Stimulated activated CD4-positive, alpha-beta T cell treated with anti-CD3 and anti-CD28 coated beads, Interleukin-4, amount 100 ng/mL, for 48 hours (primary cell): Measurements from ENCODE around the gene KIAA1671.

Experiments used
- DNase-seq, 2 donors: peaks; one replicate each; pipeline ENCODE4 v3.0.0-alpha.2; 2020; ENCODE audit warnings: low read depth in 2 of 2

KIAA1671 gene

GRCh38 chr22:25114369-25115362, 162.2 kb downstream of the KIAA1671 start:
- no peak for DNase-seq

- no peak for DNase-seq
Observed at GRCh38 chr22:25119609-25120008, 167.1 kb downstream of the KIAA1671 start.

- DNase-seq, result no peak
Observed at GRCh38 chr22:25120093-25120561, 167.6 kb downstream of the KIAA1671 start.

GRCh38 chr22:25120761-25121212, 168.3 kb downstream of the KIAA1671 start:
- no peak for DNase-seq

- no peak for DNase-seq
Observed at GRCh38 chr22:25122136-25122764, 169.7 kb downstream of the KIAA1671 start.

GRCh38 chr22:25123677-25124076, 171.2 kb downstream of the KIAA1671 start:
- no peak for DNase-seq

GRCh38 chr22:25125693-25126357, 173.3 kb downstream of the KIAA1671 start:
- DNase-seq, result no peak

- no peak for DNase-seq
Observed at GRCh38 chr22:25126510-25126909, 174.0 kb downstream of the KIAA1671 start.

- DNase-seq, result no peak
Observed at GRCh38 chr22:25127318-25127717, 174.8 kb downstream of the KIAA1671 start.

GRCh38 chr22:25130462-25130861, 177.9 kb downstream of the KIAA1671 start:
- DNase-seq, result no peak

GRCh38 chr22:25131198-25131887, 178.8 kb downstream of the KIAA1671 start:
- no peak for DNase-seq

GRCh38 chr22:25134028-25134427, 181.5 kb downstream of the KIAA1671 start:
- DNase-seq, result no peak

- DNase-seq, result no peak
Observed at GRCh38 chr22:25134451-25134850, 181.9 kb downstream of the KIAA1671 start.

GRCh38 chr22:25136953-25137576, 184.5 kb downstream of the KIAA1671 start:
- DNase-seq, result no peak

GRCh38 chr22:25137577-25138525, 185.3 kb downstream of the KIAA1671 start:
- no peak for DNase-seq

- DNase-seq, result no peak
Observed at GRCh38 chr22:25139062-25139461, 186.5 kb downstream of the KIAA1671 start.

- DNase-seq, result no peak
Observed at GRCh38 chr22:25142102-25142501, 189.6 kb downstream of the KIAA1671 start.

- DNase-seq, result no peak
Observed at GRCh38 chr22:25143156-25144076, 190.9 kb downstream of the KIAA1671 start.

GRCh38 chr22:25144522-25144921, 192.0 kb downstream of the KIAA1671 start:
- DNase-seq, result no peak
